Epithelial cell of prostate (primary cell): ENCODE data around the gene MAP1LC3B2.

Source experiments
- DNase-seq: peaks from one replicate; pipeline ENCODE4 v3.0.0-alpha.2; 2011; ENCODE audit warnings: low read depth, low spot score
- H3K27ac ChIP-seq: fragments of 450-650 bp; 2 replicates; pipeline ENCODE4 v1.5.1; 2017; ENCODE audit warnings: mild to moderate bottlenecking

MAP1LC3B2 gene

DNA sequence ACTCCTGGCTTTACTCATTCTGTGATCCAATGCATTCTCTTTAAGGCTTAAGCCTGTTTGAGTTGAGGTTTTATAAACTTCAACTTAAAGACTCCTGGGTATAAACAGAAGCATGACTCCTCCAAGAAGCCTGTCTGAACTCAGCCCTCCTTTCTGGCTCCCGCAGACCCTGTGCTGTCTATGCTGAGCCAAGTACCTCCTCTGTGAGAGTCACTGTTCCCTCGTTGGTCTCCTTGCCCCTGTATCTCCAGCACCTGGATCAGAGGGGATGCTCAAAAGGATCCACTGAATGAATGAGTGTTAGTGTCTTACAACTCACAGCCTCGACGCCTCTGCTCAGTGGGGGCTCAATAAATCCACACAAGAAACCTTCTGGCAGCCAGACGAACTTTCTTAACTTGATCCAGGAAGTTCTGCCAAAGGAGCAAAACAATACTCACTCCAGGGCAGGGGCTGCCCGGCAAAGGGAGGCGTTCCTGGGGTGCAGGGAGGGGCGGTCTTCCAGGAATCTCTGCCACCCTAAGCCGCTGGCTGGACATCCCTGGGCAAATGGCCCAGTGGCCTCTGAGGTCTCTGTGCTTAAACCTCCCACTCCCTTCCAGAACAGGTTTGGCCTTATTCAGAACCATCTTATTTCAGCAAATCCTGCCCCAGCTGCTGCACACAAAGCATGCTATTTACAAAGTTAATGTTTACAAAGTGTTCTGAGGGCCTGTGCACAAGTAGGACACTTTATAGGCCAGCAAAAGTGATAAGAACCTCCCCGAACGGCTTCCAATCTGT lies 32.9 kb downstream of the MAP1LC3B2 start:
- DNase-seq = no peak
- H3K27ac ChIP-seq = no peak overlapping the region

DNA sequence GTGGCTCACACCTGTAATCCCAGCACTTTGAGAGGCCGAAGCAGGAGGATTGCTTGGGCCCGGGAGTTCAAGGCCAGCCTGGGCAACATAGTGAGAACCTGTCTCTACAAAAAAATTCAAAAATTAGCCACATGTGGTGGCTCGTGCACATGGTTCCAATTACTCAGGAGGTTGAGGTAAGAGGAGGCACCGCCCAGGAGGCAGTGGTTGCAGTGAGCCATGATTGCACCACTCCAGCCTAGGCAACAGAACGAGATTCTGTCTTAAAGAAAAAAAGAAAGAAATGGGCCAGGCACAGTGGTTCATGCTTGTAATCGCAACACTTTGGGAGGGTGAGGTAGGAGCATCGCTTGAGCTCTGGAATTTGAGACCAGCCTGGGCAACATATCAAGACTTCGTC lies 33.5 kb downstream of the MAP1LC3B2 start:
- DNase-seq = no peak
- no peak overlapping the region for H3K27ac ChIP-seq

DNA sequence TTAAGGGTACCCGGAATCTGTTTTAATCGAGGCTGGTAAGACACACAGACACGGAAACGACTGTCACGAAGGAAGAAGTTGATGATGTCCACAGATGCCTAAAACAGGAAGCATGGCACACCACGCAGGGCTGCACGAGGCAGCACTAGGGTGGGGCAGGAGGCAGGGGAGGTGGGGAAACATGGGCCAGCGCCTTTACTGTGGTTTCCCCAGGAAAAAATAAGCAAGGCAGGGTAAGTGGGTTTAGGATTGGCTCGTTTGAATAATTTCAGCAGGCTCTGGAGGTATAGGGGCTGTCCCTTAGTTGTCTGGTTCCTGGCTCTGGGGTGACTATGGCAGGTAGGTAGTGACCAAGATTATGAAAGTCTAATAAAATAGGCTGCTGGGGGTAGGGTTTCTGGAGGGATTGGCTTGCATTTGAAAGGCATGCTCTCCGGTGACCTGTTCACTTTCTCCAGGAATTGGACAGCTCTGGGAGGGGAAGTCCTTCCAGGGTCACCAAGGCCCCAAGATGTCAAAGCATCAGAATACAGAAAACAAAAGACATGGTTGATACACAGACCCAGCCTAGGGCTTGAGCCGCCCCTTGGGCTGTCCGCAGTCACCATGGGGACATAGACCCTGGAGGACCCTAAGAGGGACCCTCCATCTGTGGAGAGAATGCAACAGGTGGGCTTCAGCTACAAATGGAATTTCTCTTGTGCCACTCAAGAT lies 35.3 kb downstream of the MAP1LC3B2 start:
- no peak overlapping the region for H3K27ac ChIP-seq
- DNase-seq = no peak

DNA sequence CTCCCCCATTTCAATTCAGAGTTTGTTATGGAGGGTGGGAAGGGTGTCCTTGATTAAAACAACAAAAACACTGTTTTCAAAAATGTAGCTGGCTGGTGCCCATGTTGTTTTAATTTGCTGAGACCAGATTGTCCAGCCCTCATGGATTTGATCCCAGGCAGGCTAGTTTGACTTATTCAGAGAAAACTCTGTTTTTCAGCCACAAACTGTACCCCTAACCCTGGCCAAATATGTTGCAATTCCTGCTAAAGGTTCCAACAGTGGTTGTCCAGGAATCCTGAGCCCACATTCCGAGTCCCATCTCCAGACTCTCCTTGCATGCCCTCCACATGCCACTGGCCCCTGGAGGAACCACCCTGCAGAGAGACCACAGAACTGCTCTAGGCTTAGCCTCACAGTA lies 36.0 kb downstream of the MAP1LC3B2 start:
- DNase-seq = no peak
- H3K27ac ChIP-seq = no peak overlapping the region

DNA sequence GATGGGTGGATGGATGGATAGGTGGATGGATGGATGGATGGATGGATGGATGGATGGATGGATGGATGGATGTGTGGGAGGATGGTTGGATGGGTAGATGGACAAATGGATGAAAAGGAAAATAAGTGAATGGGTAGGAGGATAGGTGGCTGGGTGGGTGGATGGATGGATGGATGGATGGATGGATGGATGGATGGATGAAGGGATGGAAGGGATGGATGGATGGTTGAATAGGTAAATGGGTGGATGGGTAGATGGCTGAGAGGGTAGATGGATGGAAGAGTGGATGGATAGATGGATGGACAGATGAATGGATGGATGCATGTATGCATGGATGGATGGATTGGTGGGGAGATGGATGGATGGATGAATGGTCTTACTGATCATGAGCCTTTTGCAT lies 36.5 kb downstream of the MAP1LC3B2 start:
- no peak for DNase-seq
- H3K27ac ChIP-seq = no peak overlapping the region

DNA sequence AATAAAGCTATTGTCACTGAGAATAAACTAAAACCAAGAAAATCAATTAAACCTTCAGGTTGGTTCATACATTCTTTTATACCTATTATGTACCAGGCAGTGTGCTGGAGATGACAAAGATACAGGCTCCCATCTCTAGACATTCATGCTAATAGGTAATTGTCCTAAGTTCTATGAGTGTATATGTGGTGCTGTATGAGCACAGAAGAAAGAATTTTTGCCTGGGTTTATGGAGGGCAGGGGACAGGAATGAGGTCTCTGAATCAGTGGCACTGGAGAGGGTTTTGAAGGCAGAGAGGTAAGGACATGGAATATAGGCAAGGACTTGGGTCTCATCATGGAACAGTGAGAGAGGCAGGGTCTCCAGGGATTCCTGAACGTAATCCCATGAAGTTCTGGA lies 38.7 kb downstream of the MAP1LC3B2 start:
- no peak for DNase-seq
- no peak overlapping the region for H3K27ac ChIP-seq

DNA sequence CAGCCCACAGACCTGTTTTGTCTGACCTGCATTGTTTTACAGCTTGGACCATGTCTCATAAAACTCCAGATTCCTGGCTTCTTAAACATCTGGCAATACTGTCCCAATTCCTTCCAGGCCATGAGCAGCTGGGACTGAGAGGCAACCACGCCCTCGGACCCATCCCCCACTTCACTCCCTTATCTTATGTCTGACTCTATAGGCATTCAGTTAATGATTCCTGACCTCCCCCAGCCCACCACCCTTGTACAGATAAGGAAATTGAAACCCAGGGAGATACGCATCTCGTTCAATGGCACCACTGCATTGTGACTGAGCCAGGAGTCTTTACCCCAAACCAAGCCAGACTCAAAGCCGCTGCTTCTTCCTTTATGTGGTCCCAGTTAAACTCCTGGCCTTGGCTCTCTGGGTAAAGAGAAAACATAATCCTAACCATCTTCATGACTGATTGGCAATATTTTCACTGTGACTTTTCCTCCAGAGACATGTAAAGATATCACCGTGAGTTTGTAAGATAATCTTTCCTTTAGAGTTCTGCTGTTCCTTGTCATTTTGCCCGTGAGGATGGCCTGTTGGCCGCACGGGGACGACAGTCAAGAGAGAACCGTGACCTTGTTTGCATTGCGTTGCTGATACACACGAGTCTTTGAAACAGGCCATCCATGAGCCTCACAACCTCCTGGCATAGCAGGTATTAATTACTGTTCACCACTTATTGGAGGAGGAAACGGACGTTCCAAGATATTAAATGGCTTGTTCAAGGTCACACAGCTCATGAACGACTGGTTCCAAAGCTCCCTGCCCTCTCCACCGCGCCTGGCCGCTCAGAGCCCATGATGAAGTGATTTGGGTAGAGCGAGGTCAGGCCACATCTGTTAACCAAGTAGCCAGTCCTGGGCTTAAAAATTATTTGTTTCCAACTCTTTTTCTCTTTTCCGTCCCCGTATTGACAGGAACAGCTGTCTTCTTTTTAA lies 39.4 kb downstream of the MAP1LC3B2 start:
- no peak overlapping the region for H3K27ac ChIP-seq
- DNase-seq = no peak

DNA sequence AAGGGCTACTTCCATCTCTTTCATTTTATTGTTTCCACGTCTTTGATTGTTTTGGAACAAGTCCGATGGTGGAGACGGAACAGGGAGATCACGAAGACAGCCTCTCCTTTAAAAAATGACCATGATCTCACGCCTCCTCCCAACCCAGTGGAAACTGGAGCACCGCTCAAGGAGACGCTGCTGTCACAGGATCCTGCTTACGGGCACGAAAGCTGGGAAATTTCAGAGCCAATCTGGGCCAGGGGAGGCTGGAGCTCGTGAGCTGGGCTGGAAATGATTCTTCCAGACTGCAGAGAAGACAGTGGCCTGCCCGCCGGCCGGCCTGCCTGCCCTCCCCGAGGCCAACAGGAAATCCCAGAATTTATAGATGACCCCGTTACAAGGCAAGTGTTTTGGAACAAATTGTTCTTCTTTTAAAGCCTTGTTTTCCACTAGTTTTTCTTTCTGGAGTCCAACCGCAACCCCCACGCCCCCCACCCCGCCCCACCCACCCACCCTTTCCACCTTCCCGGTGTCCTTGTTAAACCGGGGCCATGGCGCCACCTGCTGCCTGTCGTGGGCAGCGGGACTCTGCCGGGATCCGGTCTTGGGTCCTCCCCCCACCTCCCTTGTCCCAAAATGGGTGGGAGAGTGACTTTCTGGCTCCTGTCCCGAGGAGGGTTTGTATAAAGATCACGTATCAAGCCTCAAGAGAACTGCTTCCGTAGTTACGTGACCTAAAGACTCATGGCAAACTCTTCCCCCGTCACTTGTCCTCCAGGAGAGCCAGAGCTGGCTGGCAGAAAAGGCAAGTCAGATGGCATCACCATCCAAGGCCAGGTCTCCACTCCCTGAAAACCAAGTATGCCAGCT lies 40.3 kb downstream of the MAP1LC3B2 start:
- H3K27ac ChIP-seq = no peak overlapping the region
- DNase-seq = no peak

DNA sequence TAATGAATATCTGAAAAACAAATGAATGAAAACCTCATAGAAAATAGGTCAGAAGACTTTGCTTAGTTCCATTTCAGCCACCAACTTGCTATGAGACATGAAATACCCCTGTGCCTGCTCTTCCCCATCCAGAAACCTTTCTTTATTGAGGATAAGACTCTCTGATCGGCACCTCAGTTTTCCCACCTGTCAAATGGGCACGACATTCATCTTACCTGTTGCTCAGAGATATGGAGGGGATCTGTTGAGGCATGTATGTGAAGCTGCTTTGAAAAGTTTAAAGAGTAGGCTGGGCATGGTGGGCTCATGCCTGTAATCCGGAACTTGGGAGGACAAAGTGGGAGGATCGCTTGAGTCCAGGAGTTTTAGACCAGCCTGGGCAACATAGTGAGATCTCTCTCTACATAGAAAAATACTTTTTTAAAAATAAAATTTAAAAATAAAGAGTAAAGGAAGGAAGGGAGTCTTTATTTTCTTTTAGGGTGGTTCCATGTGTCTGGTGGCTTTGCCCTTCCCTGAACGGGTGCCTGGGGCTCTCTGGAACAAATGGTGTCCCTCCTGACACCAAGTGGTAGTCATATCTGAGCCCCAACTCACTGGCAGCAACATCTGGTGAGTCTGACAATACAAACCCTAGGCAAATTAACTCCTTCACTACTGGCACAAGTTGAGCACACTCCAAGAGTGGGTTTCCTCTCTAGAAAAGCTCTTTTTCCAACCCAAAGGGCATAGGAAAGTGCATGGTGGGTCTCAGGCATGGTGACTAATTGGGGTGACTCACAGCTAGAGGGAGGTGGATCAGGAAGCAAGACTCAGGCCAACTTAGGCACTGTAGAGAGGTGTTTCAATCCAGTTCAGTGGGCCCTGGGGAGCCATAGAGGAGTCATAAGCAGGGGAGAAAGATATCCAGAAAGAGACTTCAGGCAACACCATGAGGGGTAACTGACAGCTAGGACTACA lies 42.1 kb downstream of the MAP1LC3B2 start:
- H3K27ac ChIP-seq = no peak overlapping the region
- no peak for DNase-seq

DNA sequence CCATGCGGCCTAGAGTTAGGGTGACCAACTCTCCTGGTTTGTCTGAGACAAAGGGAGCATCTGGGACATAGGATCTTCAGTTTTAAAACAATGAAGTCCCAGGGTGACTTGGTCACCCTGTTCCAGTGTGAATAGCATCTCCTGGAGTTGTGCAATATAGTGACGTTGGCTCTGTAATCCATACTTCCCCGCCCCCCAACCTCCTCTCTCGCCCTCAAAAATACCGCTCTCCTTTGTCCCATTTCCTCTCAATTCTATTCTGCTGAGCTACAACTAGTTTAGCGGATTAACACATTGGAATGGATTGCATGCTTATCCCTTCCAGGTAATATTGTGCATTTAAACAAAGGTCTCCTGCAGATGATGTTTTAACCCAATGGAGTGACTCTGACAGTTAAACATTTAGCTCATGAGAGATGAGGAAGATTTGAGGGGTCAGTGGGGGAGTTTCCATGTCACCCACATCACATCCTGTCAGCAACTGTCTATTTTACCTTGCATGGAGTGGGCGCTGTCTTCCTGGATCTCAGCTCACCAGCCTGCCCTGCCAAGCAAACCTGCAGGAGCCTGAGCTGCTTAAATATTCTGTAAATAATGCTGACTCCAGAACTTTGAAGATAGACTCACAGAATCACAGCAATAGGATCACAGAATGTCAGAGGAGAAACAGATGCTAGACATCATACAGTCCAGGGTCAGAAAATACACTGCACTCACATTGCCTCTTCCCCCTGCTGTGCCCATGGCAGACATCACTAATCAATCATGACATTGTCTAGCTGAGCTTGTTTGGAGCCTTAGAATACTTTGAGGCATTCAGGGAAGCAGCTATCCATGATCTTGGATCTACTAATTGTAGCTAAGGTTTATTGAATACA lies 43.0 kb downstream of the MAP1LC3B2 start:
- no peak for DNase-seq
- H3K27ac ChIP-seq = no peak overlapping the region

DNA sequence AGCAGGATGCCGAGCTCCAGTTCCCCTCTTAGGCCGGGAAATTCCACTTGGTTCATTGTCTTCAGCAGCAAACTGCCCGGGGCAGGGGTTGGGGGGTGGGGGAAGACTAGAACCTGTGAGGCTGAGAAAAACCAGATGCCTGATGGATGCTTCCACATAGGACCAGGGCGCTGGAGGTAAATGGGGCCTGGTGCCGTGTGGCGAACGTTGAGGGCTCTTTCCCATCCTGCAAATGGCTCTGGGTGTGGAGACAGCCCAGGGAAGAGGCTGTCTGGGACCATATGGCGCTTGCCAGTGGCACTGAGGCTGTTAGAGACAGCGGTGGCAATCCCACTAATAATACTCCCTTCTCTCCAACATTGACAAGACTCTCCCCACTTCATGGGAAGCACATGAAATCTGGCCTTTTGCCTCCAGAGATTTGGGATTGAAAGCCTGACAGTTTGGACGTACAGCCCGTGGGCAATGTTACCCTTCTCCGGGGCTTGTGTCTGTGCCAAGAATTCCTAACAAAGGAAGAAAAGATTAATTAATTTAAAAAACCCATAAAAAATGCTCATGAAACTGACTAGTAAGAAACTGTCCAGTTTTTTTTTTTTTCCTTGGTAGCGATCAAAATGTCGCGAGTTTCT lies 44.5 kb downstream of the MAP1LC3B2 start:
- DNase-seq = no peak
- H3K27ac ChIP-seq = no peak overlapping the region

DNA sequence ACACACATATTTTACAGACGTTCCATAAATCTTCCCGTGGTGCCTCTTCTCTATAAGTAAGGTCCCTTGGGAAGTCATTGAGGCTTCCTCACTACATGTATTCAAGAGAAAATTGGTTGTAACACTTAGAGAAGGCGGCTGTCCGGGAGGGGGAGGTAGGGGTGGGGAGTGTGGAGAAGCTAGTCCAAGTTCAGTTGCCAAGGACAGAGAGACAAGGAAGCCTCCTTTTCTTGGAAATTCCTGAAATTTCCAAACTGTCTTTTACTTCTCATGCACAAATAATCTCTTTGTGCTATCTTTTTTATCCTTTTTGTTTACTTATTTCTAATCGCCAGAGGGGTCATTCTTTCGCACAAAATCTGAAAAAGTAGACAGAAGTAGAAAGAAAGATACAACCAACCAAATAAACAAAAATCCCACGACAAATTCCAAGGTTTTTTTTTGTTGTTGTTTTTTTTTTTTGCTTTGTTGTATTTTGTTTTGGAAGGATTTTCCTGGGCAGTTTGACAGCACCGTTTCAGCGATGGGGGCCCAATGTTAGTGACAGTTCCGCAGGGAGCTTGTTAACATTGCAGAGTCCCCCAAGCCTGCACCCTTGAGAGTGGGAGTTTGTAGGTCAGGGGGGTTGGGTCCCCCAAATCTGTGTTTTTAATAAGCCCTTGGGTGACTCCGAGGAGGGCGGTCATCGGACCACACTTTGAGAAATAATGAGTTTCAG lies 45.2 kb downstream of the MAP1LC3B2 start:
- no peak overlapping the region for H3K27ac ChIP-seq

DNA sequence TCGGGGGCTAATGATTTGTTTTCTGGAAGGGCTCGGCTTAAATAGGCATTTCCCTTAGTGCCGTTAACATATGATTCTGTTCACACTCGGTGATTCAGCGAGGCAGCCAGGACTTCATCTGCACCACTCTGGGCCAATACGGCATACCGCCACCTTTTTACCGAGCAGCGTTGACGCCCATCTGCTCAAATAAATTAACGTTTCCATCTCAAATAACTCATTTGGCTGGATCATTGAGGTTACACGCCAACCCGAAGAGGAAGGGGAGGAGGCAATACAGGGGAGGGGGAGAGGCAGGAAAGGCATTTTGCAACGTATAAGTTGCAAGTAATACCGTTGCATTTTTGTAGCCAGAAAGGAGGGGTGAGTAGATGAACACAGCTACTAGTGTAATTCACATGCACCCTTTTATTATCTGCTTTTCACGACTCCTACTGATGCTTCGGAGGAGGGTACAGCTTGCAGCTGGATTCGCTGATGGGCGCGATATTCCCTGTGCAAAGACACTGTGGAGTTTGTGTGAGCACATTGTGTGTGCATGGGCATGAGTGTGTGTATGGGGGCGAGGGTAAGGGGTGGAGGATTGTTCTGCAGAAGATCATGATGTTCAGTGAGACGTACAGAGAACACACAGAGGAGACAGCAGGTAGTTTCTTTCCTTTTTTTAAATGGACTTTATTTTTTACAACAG lies 45.9 kb downstream of the MAP1LC3B2 start:
- no peak for DNase-seq
- no peak overlapping the region for H3K27ac ChIP-seq

More for the DNA sequence above, 45.2 kb downstream of the MAP1LC3B2 start:
- DNase-seq = no peak

DNA sequence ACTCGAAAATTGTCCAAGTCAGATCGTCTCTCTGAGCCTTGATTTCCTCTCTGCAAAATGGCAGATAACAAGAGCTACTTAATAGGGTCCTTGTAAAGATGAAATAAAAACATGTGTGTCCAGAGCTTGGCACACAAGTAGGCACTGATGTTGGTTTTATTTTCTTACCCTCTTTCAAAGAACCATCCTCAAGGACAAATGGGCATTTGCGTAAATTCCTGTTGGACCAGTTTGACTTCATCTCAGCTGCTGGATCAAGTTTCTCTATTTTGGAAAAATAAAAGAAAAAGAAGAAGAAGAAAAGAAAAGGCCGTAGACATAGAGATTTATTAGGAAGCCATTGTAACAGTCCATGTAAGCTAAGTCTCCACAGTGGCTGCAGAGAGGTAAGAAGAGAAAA lies 47.2 kb downstream of the MAP1LC3B2 start:
- H3K27ac ChIP-seq = no peak overlapping the region
- DNase-seq = no peak

DNA sequence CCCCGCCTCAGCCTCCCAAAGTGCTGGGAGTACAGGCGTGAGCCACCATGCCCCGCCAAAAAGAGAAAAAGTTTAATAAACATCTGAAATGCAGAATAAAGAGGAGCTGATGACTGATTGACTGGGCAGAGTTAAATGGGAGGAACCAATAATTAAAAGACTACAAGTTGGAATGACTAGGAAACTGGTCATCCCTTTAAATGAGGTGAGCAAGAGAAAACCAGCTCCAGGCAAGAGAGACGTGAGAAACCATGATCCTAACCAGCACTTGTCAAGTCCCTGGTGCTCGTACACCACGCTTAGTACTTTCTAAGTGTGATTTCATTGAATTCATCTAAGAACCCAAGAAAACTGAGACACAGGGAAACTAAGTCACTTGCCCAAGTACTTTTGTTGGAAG lies 47.9 kb downstream of the MAP1LC3B2 start:
- H3K27ac ChIP-seq = no peak overlapping the region
- DNase-seq = no peak
